Ishikawa (cell line): ENCODE data around the gene RALGPS2.

Experiments used
- EP300 ChIP-seq: IDR thresholded peaks from 2 replicates; pipeline ENCODE4 v1.6.1; 2012; ENCODE audit warnings: borderline replicate concordance
- RAD21 ChIP-seq: IDR thresholded peaks from 2 replicates; pipeline ENCODE4 v1.6.1; 2012; ENCODE audit warnings: low read depth
- TAF1 ChIP-seq: IDR thresholded peaks from 2 replicates; pipeline ENCODE4 v1.6.1; 2012; ENCODE audit warnings: low read depth, mild to moderate bottlenecking
- TCF12 ChIP-seq: IDR thresholded peaks from 2 replicates; pipeline ENCODE4 v1.6.1; 2012; ENCODE audit warnings: low read depth
- TF ChIP-seq, protein P1 (sequence below): IDR thresholded peaks from 2 replicates; pipeline ENCODE4 v1.6.1; 2012
- TF ChIP-seq, protein P2 (sequence below): IDR thresholded peaks from 2 replicates; pipeline ENCODE4 v1.6.1; 2012; ENCODE audit warnings: low read depth, mild to moderate bottlenecking

DNA sequence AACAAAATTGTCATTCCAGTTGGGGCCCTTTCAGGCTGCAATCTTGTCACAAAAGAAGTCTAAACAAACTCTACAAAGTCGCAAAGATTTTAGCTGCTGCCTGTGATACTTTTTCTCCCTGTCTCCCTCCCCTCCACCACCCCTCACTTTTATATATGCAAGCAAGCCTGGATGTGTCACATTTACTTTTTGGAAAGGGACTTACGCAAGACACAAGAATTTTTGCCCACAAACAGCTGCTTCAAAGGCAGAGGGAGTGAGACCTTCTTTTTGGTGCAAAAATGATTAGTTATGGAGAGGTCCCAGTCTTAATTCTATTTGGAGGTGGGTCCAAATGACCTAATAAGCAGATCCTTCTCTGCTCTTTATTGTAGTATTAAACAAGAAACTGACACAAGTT, 22.9 kb upstream of the RALGPS2 start:
- TF ChIP-seq, protein P1, sequence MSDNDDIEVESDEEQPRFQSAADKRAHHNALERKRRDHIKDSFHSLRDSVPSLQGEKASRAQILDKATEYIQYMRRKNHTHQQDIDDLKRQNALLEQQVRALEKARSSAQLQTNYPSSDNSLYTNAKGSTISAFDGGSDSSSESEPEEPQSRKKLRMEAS = no peak
- TF ChIP-seq EP300 = no peak
- TF ChIP-seq, protein P2, sequence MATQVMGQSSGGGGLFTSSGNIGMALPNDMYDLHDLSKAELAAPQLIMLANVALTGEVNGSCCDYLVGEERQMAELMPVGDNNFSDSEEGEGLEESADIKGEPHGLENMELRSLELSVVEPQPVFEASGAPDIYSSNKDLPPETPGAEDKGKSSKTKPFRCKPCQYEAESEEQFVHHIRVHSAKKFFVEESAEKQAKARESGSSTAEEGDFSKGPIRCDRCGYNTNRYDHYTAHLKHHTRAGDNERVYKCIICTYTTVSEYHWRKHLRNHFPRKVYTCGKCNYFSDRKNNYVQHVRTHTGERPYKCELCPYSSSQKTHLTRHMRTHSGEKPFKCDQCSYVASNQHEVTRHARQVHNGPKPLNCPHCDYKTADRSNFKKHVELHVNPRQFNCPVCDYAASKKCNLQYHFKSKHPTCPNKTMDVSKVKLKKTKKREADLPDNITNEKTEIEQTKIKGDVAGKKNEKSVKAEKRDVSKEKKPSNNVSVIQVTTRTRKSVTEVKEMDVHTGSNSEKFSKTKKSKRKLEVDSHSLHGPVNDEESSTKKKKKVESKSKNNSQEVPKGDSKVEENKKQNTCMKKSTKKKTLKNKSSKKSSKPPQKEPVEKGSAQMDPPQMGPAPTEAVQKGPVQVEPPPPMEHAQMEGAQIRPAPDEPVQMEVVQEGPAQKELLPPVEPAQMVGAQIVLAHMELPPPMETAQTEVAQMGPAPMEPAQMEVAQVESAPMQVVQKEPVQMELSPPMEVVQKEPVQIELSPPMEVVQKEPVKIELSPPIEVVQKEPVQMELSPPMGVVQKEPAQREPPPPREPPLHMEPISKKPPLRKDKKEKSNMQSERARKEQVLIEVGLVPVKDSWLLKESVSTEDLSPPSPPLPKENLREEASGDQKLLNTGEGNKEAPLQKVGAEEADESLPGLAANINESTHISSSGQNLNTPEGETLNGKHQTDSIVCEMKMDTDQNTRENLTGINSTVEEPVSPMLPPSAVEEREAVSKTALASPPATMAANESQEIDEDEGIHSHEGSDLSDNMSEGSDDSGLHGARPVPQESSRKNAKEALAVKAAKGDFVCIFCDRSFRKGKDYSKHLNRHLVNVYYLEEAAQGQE = no peak
- TF ChIP-seq RAD21 = no peak
- no peak for TF ChIP-seq TCF12
- no peak for TF ChIP-seq TAF1
